NCI-H774 (cell line): Measurements from ENCODE around the gene MGAT5B.
"Not testable (repeated sequence)": the region's sequence is repeated elsewhere in the genome, so short reads cannot be mapped to it uniquely, and the experiment has no call there.

Experiments used
- DNase-seq: peaks from one replicate; lab custom pipeline; 2025; lab: John Stamatoyannopoulos, UW

The MGAT5B gene, protein sequence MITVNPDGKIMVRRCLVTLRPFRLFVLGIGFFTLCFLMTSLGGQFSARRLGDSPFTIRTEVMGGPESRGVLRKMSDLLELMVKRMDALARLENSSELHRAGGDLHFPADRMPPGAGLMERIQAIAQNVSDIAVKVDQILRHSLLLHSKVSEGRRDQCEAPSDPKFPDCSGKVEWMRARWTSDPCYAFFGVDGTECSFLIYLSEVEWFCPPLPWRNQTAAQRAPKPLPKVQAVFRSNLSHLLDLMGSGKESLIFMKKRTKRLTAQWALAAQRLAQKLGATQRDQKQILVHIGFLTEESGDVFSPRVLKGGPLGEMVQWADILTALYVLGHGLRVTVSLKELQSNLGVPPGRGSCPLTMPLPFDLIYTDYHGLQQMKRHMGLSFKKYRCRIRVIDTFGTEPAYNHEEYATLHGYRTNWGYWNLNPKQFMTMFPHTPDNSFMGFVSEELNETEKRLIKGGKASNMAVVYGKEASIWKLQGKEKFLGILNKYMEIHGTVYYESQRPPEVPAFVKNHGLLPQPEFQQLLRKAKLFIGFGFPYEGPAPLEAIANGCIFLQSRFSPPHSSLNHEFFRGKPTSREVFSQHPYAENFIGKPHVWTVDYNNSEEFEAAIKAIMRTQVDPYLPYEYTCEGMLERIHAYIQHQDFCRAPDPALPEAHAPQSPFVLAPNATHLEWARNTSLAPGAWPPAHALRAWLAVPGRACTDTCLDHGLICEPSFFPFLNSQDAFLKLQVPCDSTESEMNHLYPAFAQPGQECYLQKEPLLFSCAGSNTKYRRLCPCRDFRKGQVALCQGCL

DNA sequence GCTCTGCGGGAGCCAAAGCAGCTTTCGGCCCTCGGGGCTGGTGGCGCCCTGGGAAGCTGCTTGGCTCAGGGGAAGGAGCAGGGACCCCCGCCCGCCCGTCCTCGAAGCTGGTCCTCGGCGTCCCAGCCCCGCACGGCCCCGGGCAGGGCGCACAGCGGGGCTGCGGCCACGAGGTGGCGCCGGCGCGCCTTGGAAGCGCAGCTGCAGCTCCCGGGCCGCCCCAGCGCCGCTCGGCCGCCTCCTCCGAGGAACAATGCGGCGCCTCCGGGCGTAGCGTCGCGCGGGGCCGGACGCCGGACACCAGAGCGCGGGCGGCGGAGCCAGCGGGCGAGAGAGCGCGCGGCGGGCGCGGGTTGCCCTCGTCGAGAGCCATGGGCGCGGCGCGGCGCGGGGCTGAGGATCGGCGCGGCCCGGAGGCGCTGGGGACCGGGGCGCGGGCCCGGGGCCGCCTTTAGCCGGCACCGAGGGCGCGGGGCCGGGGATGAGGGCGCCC, at the start of gene MGAT5B:
Gene MGAT5B, plus strand, starts transcription at position 229 of the 493 bp plus-strand sequence. CDS start 626 bp downstream, outside the sequence.
- DNase-seq = peak; percentile 92

DNA sequence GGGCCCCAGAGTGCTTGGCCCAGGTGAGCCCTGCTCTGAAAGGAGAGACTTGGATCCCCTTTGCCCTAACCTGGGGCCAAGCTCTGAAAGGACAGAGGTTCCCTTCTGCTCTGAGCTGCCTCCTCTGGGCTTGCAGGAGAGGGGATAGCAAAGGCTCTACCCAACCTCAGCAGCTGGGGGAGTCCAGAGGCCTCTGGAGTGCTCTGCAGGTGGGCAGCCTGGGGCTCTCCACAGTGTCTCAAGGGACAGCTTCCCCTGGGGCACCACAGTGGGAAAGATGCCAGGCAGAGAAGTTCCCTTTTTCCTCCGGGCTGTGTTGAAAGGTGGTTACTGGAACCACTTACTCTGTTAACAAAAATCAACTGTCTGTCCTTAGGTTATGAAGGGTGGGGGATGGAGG, 48.2 kb upstream of the MGAT5B start:
- DNase-seq = no peak

DNA sequence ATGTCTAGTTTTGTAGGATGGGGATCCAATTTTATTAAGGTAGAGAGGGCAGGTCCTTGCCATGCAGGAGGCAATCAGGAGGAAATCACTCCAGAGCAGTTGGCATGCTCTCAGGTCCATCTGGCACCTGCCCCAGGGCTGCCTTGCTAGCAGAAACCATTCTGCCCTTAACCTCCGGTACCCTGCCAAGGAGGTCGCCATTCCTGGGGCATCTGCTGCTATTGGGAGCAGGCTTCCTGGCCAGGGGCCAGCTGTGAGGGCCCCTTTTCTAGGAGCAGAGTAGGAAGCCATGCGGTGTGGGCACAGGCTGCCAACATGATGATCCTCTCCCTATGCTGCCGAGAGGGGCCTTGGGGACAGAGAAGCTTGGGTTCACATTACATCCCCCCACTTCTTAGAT, 47.6 kb upstream of the MGAT5B start:
- no peak for DNase-seq

DNA sequence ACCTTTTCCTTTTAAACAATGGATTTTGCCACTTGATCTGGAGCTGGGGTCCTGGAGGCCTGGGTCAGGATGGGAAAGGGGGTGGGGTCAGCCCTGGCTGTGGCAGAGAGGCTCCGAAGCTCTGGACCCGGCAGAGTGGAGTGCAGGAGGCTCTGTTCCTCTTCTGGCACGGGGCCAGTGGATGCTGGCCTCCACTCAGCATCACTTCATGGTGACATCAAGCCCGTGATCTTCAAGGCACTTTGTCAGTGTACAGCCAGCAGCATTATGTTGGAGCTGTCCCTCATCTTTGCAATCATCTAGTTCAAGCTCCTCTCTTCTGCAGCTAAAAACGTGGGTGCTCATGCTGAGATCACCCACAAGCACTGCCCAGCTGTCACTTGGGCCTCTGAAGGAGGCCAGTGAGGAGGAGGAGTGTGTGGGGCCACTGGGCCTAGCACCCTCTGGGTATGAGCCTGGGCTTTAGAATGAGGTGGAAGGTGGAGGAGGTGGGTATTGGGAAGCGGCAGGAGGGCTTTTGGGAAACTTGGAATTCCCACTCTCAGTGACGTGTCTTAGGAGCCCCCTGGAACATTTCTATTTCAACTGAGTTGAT, 45.9 kb upstream of the MGAT5B start:
- DNase-seq = no peak

DNA sequence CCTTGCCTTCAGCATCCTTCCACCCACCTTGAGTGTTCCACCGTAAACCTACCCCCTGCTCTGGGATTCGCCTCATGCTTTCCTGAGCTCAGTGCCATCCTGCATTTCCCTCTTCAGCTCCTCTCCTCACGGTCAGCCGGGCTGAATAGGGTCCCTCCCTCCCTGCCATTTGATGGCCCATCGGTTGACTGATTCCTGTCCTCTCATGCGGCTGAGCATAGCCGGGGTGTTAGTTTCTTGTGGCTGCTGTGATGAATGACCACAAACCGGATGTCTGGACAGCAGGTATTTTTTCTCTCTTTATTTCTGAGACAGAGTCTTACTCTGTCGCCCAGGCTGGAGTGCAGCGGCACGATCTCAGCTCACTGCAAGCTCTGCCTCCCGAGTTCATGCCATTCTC, 44.1 kb upstream of the MGAT5B start:
- DNase-seq = no peak

DNA sequence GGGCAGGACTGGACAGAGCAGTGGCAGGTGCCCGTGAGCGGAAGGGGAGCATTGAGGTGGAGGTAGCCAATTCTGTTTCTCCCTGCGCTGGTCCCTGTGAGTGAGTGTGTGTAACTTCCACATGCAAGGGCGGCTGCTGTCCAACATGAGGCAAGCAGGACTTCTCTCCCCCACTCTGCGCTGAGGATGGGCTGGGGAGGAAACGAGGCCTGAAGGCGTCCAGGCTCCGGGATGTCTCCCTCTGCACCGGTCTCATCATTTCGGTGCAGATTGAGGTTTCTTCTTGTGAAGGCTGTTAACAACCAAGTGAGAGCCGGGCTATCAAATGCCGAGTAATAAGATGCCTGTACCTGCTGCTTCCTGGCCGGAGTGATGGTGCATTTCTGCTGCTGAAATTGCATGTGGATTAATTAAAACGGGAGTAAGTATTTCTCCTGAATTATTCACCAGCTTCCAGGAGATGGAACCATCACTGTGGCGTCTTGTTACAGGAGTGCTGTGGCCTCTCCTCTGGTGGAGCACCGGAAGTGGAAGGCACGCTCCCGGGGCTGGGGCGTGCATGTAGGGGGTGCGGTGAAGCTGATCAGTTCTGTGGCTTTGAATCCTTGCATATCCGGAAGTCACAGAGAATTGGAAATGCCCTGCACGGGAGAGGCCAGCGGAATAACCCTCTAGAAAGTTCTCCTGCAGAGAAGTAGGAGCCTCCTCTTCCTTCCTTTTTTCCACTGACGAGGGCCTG, 41.7 kb upstream of the MGAT5B start:
- no peak for DNase-seq

DNA sequence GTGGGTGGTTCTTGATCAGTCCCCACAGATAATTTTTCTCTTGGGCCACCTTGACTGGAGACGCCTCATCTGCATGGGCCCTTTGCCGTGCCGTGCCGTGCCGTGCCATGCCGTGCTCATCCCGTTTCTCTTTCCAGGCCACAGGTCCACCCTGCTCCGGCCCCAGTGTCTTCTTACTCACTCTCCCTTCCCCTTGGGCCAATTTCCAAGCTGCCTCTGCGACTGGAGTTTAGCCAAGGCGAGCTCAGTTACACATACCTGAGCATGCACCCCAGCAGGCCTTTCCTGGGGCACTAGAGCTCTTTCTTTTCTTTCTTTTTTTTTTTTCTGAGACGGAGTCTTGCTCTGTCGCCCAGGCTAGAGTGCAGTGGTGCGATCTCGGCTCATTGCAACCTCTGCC, 40.5 kb upstream of the MGAT5B start:
- DNase-seq = no peak

DNA sequence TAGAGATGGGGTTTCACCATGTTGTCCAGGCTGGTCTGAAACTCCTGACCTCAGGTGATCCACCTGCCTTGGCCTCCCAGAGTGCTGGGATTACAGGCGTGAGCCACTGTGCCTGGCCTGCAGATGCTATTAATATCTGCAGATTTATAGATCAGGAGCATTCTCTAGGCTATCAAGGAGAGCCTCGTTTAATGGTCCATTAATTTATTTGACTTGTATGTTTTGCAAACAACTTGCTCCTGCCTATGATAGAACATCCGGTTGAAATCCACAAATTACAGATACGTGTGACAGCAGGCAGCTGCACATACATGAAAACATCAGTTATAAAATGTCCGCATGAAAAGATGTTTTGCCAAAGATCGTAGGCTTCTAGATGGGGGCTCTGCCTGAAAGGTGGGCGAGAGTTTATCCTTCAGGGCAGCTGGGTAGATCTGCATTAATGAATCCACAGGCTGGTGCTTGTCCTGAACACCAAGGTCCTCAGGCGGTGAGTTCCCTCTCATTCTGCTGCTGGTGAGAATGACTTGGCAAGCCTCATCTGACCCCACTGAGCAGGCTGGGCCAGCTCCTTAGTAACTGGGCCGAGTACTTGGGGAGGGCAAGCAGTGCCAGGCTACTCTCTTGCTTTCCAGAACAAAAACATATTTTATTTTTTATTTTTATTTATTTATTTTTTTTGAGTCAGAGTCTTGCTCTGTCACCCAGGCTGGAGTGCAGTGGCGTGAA, 37.1 kb upstream of the MGAT5B start:
- peak; percentile 82 for DNase-seq

DNA sequence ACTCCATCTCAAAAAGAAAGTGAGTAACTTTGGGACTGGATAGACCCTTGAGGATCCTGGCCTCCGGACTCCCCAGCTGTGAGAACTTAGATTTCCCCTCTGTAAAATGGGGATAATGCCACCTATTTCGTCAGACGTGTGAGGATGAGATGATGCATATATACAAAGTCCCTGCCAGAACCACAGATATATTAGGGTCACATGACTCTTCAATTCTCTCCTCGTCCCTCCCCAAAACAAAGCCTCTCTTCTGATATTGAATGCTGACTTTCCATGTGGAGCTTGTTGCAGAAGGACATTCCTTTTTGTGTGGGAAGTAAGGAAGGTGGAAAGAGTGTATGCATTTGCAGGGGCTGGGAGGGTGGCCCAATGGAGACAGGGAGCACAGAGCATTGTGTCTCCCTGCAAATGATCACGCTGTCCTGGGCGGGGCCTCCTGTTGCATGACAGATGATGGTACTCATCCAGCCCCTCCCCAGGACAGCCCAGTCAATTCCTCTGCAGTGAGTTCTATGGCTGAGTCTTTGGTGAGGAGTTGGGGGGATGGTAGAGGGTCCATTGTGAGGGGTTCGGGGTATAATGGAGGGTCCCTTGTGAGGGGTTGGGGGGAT, 35.1 kb upstream of the MGAT5B start:
- no peak for DNase-seq

DNA sequence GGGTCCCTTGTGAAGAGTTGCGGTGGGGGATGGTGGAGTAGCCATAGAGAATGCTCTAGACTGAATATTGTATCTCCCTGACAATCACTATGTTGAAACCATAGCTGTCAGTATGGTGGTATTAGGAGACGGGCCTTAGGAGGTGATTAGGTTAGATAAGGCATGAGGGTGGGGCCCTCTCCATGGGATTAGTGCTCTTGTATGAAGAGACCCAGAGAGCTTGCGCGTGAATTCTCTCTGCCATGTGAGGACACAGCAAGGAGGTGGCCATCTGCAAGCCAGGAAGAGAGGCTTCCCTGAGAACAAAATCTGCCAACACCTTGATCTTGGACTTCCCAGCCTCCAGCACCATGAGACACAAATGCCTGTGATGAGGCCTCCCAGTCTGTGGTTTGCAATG, 34.5 kb upstream of the MGAT5B start:
- DNase-seq = no peak

DNA sequence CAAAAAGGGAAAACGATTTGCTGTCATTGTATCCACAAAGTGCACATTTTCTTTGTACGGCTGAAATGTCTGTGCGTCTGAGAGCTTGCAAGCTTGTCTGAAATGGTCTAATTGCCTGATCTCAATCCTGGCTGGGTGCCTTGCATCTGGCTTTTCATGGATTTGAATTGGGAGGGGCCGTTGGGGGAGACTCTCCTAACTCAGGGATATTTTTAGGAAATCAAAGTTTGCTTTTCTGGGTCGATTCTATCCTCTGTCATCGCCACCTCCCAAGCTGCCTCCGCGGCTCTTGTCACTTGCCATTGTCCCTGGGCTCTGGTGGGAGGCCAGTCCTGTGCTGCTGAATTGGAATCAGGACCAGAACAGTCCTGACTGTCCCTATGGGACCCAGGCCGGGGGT, 33.3 kb upstream of the MGAT5B start:
- DNase-seq = peak; percentile 34

DNA sequence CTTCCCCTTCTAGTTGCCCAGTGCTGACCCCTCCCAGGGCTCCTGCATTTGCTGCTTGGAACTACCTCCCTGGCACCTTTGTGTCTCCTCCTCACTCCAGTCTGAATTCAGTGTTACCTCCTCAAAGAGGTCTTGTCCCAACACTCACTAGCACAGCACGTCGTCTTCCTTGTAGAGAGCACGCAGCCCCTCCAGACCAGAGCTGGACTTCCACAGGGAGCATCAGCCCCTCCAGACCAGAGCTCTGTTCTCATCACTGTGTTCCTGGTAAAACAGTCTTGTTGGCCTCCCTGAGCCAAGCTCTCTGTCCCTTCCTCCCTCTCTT, 27.8 kb upstream of the MGAT5B start:
- DNase-seq = no peak

DNA sequence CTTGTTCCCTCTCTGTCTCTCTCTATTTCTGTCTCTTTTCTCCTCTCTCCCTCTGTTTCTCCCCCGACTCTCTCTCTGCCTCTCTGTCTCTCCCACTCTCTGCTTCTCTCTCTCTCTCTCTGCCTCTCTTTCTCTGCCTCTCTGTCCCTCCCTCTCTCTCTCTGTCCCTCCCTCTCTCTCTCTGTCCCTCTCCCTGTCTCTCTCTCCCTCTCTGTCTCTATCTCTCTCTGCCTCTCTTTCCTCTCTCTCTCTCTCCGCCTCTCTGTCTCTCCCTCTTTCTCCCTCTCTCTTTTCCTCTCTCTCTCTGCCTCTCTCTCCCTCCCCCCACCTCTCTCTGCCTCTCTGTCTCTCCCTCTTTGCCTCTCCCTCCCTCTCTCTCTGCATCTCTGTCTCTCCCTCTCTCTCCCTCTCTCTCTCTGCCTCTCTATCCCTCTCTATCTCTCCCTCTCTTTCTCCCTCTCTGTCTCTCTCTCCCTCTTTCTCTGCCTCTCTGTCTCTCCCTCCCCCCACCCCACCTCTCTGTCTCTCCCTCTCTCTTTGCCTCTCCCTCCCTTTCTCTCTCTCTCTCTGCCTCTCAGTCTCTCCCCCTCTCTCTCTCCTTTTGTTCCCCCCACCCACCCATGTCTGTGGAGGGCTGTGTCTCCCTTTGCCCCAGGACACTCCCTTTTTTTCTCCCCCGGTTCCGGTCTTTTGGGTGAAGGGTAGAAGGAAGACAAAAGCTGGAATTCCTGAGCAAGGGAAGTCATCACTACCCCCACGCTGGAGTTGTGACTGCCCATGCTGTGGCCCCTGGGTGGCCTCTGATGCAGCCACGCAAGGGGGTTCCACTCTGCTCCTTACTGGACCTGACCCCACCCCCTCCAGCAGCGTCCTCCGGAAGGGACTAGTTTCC, 27.1 kb upstream of the MGAT5B start:
- no peak for DNase-seq

DNA sequence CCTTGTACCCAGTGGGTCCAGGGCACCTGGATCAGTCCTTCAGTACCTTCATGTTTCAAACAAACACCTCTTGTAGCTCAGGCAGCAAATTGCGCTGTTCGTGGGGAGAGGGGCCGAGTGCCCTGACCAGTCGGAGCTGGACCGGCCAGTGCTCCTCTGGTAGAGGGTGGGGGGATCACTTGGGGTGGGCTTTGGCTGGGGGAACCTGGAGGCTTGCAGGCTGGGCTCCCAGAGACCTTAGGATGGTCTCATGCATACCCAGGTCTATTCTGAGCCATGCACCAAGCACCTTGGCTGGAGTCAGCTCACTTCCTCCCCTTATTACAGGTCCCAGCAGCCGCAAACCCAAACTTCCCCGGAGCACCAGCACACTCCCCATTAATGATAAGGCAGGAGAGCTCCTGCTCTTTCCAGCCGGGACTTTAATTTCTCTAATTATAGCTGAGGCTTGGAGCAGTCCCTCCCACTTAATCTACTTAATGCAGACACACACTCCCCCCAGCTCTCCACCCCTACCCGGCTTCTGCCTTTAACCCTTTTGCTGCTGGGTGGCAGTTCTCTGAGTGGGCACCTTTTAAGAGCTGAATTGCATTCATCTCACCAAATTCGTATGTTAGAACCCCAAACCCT, 26.3 kb upstream of the MGAT5B start:
- no peak for DNase-seq

DNA sequence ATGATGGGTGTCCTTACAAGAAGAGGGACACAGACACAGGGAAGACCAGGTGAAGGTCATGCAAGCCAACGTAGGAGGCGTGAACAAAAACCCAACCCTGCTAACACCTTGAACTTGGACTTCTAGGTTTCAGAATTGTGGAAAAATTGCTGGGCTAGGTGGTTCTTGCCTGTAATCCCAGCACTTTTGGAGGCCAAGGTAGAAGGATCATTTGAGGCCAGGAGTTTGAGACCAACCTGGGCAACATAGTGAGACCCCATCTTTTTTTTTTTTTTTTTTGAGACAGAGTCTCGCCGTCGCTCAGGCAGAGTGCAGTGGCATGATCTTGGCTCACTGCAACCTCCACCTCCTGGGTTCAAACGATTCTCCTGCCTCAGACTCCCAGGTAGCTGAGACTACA, 25.1 kb upstream of the MGAT5B start:
- DNase-seq = not testable (repeated sequence)

DNA sequence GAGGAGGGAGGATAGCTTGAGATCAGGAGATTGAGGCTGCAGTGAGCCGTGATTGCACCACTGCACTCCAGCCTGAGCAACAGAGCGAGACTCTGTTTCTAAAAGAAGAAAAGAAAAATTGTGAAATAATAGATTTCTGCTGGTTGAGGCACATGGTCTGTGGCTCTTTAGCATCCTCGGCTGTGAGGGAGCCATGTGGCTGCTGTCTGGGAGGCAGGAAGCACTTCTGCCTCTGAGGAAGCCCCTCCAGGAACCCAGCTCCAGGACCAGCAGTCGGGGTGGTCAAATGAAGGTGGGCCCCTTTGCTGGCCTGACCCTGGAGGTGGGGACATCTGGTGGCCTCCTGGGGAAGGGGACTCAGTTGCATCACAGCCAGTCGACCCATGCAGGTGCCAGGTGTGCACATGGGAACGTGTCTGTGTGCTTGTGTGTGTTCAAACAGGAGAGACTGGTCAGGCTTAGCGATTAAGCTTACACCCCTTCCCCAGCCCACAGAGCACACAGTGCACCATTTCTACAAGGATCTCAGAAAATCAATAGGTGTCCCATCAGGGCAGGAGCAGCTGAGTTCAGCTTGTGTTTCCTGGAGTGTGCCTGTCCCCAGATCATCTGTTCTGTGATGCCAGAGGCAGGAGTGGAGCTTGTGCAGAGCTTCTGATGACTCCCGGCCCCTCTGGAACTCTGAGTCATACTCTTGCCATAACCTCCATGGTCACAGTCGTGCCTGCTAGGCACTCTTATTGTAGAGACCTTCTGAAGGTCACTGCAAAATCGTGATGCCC, 24.3 kb upstream of the MGAT5B start:
- DNase-seq = no peak

DNA sequence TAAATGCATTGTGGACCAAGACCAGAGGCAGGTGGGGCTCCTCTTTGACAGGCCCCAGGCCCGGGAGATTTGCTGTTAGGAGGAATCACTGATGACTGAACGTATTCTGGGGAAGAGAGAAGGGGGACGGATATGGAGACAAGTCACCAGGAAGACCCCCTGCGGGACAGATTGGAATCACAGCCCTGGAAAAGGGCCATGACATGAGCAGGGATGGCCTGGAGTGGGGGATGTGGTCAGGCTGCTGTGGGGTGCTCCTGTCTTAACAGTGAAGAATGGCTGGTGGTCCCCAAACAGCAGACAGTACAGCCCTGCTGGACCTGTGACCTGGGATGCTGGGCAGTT, 23.7 kb upstream of the MGAT5B start:
- DNase-seq = no peak

DNA sequence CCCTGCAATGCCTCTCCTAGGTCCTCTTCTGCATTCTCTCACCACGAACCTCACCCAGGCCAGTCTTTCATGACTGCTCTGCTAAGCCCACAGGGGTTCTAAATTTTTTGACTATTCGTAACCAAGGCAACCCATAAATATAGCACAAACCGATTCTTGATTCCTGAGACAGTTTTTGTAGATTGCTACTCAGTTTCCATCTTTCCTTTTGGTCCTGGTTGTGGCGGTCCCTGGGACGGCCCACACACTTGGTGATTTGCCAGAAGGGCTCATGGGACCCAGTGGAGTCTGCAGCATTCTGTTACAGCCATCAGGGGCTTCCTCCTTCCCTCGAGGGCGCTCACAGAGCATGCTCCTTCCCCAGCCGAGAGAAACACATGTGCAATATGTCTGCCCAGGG, 23.4 kb upstream of the MGAT5B start:
- DNase-seq = no peak

DNA sequence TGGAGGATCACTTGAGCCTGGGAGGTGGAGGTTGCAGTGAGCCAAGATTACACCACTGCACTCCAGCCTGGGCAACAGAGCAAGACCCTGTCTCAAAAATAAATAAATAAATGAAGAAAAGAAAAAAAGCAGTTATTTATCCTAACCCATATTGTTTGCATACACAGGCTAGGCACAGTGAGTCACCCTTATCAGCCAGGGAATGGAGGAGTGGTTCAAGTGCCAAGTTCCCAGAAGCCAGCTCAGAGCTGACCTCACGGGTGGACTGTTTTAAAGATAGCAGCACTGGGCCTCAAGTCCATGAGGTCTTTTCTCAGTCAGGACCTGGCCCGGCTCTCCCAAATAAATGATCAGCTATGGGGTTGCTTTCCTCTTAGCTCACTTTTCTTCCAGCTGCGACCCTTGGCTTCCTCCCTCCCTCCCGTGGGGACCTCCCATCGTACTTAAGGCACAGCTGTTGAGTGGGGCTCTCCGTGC, 22.6 kb upstream of the MGAT5B start:
- DNase-seq = no peak
